Measurements from ENCODE around the gene TP63. TPM values are rescaled to one million over a fixed set of nuclear protein-coding genes. Genes with fewer than 3 reads are reported as not detected.

TP63 gene
- total RNA-seq: not detected

DNA sequence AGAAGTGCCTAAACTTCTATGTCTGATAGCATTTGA lies at the start of gene TP63:
TSS of gene TP63 (plus strand) at position 17 of the 36 bp plus-strand sequence. CDS start 127 bp downstream, outside the sequence.
- peaks cover 0 to 10% (median 0%) of the 10 kb centered on the region in 4 donors for H3K4me1 ChIP-seq
- TF ChIP-seq EP300 (IDR thresholded peaks at IDR 0.05; ENCODE audit: low read depth): no peak
- TF ChIP-seq, protein P1, sequence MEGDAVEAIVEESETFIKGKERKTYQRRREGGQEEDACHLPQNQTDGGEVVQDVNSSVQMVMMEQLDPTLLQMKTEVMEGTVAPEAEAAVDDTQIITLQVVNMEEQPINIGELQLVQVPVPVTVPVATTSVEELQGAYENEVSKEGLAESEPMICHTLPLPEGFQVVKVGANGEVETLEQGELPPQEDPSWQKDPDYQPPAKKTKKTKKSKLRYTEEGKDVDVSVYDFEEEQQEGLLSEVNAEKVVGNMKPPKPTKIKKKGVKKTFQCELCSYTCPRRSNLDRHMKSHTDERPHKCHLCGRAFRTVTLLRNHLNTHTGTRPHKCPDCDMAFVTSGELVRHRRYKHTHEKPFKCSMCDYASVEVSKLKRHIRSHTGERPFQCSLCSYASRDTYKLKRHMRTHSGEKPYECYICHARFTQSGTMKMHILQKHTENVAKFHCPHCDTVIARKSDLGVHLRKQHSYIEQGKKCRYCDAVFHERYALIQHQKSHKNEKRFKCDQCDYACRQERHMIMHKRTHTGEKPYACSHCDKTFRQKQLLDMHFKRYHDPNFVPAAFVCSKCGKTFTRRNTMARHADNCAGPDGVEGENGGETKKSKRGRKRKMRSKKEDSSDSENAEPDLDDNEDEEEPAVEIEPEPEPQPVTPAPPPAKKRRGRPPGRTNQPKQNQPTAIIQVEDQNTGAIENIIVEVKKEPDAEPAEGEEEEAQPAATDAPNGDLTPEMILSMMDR (IDR thresholded peaks at IDR 0.05): no peak
- intact Hi-C loops (cut with DNase I; ENCODE audit: low total_unique reads): no loop called here
- no peaks in the 10 kb centered on the region for H3K36me3 ChIP-seq
- DNase-seq: no peak
- in situ Hi-C loops (cut with MboI; ENCODE audit: low pct_ligation_motif_present in 1 of 4, low pct_unique_long_range_greater_than_20kb in 1 of 4, low sequenced_read_pairs in 3 of 4): no loop called here
- no peaks in the 10 kb centered on the region for H3K9me3 ChIP-seq
- no peak within 1 kb of the TSS for H3K4me3 ChIP-seq
- no peak within 1 kb of the TSS for H3K27ac ChIP-seq
- no peaks in the 10 kb centered on the region for H3K27me3 ChIP-seq

DNA sequence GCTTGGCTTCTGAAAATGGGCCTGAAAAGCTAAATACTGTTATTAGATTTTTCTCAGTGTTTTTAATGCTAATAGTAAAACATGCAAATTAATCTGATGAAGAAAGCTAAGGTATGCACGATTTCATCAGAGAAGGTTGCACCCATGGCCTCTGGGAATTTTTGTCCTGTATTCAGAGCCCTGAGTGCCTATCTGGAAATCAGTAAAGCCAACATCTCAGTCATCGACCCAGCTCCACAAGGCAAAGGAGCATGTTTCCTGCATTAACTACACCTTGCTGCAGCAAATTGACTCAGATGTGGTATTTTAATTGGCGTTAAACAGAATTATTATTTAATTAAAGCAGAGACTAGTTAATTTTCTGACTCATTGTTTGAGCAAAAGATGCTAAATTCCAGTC lies 49.0 kb upstream of the TP63 start:
- Histone ChIP-seq H3K36me3 (no peaks in the 10 kb centered on the region), H3K4me1 (no peaks in the 10 kb centered on the region), H3K9me3 (no peaks in the 10 kb centered on the region), H3K4me3 (no peak overlapping the region), H3K27me3 (no peaks in the 10 kb centered on the region), H3K27ac (no peak overlapping the region)
- TF ChIP-seq POLR2A (IDR thresholded peaks at IDR 0.05): no peak
- TF ChIP-seq EP300 (IDR thresholded peaks at IDR 0.05; ENCODE audit: low read depth): no peak
- 85 to 91% methylated on average over 3 of the region's 3 CpGs for WGBS, 2 donors (ENCODE audit: low coverage in 1 of 2)
- intact Hi-C loops (cut with DNase I; ENCODE audit: low total_unique reads): no loop called here
- no peak for DNase-seq
- in situ Hi-C loops (cut with MboI; ENCODE audit: low pct_ligation_motif_present in 1 of 4, low pct_unique_long_range_greater_than_20kb in 1 of 4, low sequenced_read_pairs in 3 of 4): no loop called here

DNA sequence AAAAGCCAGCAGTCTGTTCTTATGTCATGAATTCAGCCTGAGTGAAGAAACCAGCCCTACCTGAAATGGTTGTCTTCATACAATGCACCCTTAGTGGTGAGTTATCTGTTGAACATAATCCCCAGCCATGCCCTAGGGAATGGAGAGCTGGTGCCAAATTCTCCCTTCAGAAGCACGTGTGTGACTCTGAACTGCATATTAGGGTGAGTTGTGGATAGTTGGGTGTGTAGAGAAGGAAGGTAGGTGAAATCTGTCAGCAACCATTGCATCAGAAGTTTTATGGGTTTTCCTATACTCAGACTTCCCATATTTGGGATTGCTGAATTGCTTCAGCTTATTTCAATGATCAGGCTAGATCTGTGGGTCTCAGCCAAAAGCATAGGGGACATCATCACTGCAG lies 46.5 kb upstream of the TP63 start:
- no peak overlapping the region for H3K4me3 ChIP-seq
- WGBS, 2 donors (ENCODE audit: low coverage in 1 of 2): 74 to 75% methylated on average over 1 of the region's 1 CpG
- TF ChIP-seq EP300 (IDR thresholded peaks at IDR 0.05; ENCODE audit: low read depth) (no peak), POLR2AphosphoS5 (IDR thresholded peaks at IDR 0.05) (no peak), POLR2A (IDR thresholded peaks at IDR 0.05) (no peak)
- TF ChIP-seq, protein P1 (IDR thresholded peaks at IDR 0.05): no peak
- no peak overlapping the region for H3K27ac ChIP-seq
- H3K4me1 ChIP-seq: no peaks in the 10 kb centered on the region
- H3K9me3 ChIP-seq: no peaks in the 10 kb centered on the region
- in situ Hi-C loops (cut with MboI; ENCODE audit: low pct_ligation_motif_present in 1 of 4, low pct_unique_long_range_greater_than_20kb in 1 of 4, low sequenced_read_pairs in 3 of 4): no loop called here
- H3K27me3 ChIP-seq: no peaks in the 10 kb centered on the region
- intact Hi-C loops (cut with DNase I; ENCODE audit: low total_unique reads): no loop called here
- DNase-seq: no peak
- no peaks in the 10 kb centered on the region for H3K36me3 ChIP-seq

DNA sequence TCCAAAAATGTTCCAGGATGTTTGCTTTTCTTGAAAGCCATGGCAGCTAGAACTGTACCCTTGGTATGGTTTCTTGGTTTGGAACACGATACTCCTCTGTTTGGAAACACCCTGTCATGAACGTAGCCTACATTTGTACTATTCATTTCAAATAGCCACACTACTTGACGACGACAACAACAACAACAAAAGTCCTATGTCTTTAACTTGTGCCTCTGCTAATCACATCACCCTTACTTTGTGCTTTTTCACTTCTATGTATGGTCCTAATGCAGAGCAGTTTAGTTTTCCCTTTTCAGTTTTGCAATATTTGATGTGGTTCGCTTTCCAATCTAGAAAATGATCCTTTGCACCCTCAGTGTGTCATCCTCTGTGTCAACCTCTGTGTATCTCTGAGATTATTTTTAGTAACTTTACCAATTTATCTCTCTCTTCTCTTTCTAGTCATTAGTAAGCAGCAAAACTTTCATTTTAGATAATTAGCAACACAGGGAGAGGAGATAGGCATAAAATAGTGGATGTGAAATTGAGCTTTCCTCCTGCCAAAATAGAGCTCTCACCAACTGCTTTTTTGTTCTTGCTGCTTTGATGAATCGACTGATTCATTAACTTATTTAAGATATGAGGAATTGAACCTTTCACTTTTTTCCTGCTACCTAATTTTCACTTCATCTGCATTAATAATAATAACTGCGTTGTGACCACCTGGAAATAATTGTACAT lies 44.1 kb upstream of the TP63 start:
- DNase-seq: no peak
- Histone ChIP-seq H3K27ac (no peak overlapping the region), H3K4me1 (no peaks in the 10 kb centered on the region), H3K36me3 (no peaks in the 10 kb centered on the region), H3K27me3 (no peaks in the 10 kb centered on the region), H3K4me3 (no peak overlapping the region), H3K9me3 (no peaks in the 10 kb centered on the region)
- intact Hi-C loops (cut with DNase I; ENCODE audit: low total_unique reads): no loop called here
- TF ChIP-seq, protein P1 (IDR thresholded peaks at IDR 0.05): no peak
- TF ChIP-seq POLR2A (IDR thresholded peaks at IDR 0.05) (no peak), EP300 (IDR thresholded peaks at IDR 0.05; ENCODE audit: low read depth) (no peak), POLR2AphosphoS5 (IDR thresholded peaks at IDR 0.05) (no peak)
- in situ Hi-C loops (cut with MboI; ENCODE audit: low pct_ligation_motif_present in 1 of 4, low pct_unique_long_range_greater_than_20kb in 1 of 4, low sequenced_read_pairs in 3 of 4): no loop called here
- WGBS, 2 donors (ENCODE audit: low coverage in 1 of 2): 80 to 84% methylated on average over 7 of the region's 7 CpGs

DNA sequence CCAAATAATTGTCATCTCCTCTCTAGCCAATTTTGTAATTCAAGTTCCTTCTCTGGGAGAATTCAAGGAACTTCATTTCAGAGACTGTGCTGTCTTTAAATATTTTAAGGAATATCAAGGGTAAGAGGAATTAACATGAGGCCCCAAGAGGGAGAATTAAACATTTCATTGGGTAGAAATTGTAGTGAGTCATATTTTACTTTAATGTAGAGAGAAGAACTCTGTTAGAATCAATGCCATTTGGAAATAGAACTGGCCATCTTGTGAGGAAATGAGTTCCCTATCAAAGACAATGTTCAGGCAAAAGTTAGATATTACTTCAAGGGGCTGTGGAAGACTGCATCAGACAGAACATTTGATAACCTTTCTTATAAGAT lies 43.5 kb upstream of the TP63 start:
- in situ Hi-C loops (cut with MboI; ENCODE audit: low pct_ligation_motif_present in 1 of 4, low pct_unique_long_range_greater_than_20kb in 1 of 4, low sequenced_read_pairs in 3 of 4): no loop called here
- DNase-seq: no peak
- no peak overlapping the region for H3K27ac ChIP-seq

More for the DNA sequence above, 43.5 kb upstream of the TP63 start:
- Histone ChIP-seq H3K9me3 (no peaks in the 10 kb centered on the region), H3K4me3 (no peak overlapping the region), H3K27me3 (no peaks in the 10 kb centered on the region), H3K36me3 (no peaks in the 10 kb centered on the region), H3K4me1 (no peaks in the 10 kb centered on the region)
- TF ChIP-seq POLR2A (IDR thresholded peaks at IDR 0.05) (no peak), POLR2AphosphoS5 (IDR thresholded peaks at IDR 0.05) (no peak), EP300 (IDR thresholded peaks at IDR 0.05; ENCODE audit: low read depth) (no peak)
- TF ChIP-seq, protein P1 (IDR thresholded peaks at IDR 0.05): no peak
- intact Hi-C loops (cut with DNase I; ENCODE audit: low total_unique reads): no loop called here
